Stimulated activated memory B cell treated with anti-CD40 and anti-IgM and Interleukin-4, amounts not matched to agents 10 μg/mL and 1 μg/mL and 100 μg/mL, for 72 hours (primary cell): ENCODE measurements around the gene EMC9.

ENCODE experiments used
- ATAC-seq: fragments of 150-1000 bp; cut with Tn5 transposase; 2 replicates; pipeline ENCODE4 v1.10.0; 2021
- H3K27ac Mint-ChIP-seq: one replicate; pipeline ENCODE4 v1.8.0; 2022; ENCODE audit warnings: mild to moderate bottlenecking, mixed read lengths
- H3K27me3 Mint-ChIP-seq: one replicate; pipeline ENCODE4 v1.8.0; 2022; ENCODE audit warnings: mixed read lengths
- H3K36me3 Mint-ChIP-seq: one replicate; pipeline ENCODE4 v1.8.0; 2022; ENCODE audit warnings: mixed read lengths
- H3K4me1 Mint-ChIP-seq: one replicate; pipeline ENCODE4 v1.8.0; 2022; ENCODE audit warnings: mixed read lengths
- H3K4me3 Mint-ChIP-seq: one replicate; pipeline ENCODE4 v1.8.0; 2022; ENCODE audit warnings: mild to moderate bottlenecking, moderate library complexity, mixed read lengths
- H3K9me3 Mint-ChIP-seq: one replicate; pipeline ENCODE4 v1.8.0; 2022; ENCODE audit warnings: mixed read lengths

The EMC9 gene

GRCh38 chr14:24160850-24161804 is 19.7 kb upstream of the EMC9 start, which contains the start of gene IRF9:
IRF9 (plus strand) TSS chr14:24161265; CDS start chr14:24162145, 880 bp downstream.
- peak; percentile 97 for ATAC-seq
- peak within 1 kb of the TSS; percentile 93 for H3K4me3 Mint-ChIP-seq
- H3K27me3 Mint-ChIP-seq: no peaks in the 10 kb centered on the region
- peaks cover 81% of the 10 kb centered on the region for H3K36me3 Mint-ChIP-seq
- H3K4me1 Mint-ChIP-seq: peaks cover 57% of the 10 kb centered on the region
- peak within 1 kb of the TSS; percentile 90 for H3K27ac Mint-ChIP-seq
- no peaks in the 10 kb centered on the region for H3K9me3 Mint-ChIP-seq

- Mint-ChIP-seq H3K9me3 (no peaks in the 10 kb centered on the region), H3K27ac (peak overlapping the region; percentile 90), H3K36me3 (peaks cover 81% of the 10 kb centered on the region), H3K27me3 (no peaks in the 10 kb centered on the region), H3K4me3 (no peak overlapping the region), H3K4me1 (peaks cover 52% of the 10 kb centered on the region)
- no peak for ATAC-seq
Observed at GRCh38 chr14:24160499-24160849, 19.1 kb upstream of the EMC9 start.

- H3K4me3 Mint-ChIP-seq: no peak overlapping the region
- H3K27me3 Mint-ChIP-seq: no peaks in the 10 kb centered on the region
- ATAC-seq: no peak
- H3K4me1 Mint-ChIP-seq: peaks cover 46% of the 10 kb centered on the region
- peaks cover 81% of the 10 kb centered on the region for H3K36me3 Mint-ChIP-seq
- H3K27ac Mint-ChIP-seq: peak overlapping the region; percentile 90
- no peaks in the 10 kb centered on the region for H3K9me3 Mint-ChIP-seq
Observed at GRCh38 chr14:24159777-24160498, 18.5 kb upstream of the EMC9 start.

- no peak for ATAC-seq
- Mint-ChIP-seq H3K36me3 (peaks cover 59% of the 10 kb centered on the region), H3K9me3 (no peaks in the 10 kb centered on the region), H3K4me1 (peaks cover 22% of the 10 kb centered on the region), H3K27me3 (no peaks in the 10 kb centered on the region), H3K27ac (no peak overlapping the region), H3K4me3 (no peak overlapping the region)
Observed at GRCh38 chr14:24157331-24157730, 15.9 kb upstream of the EMC9 start.

GRCh38 chr14:24156840-24157239 is 15.4 kb upstream of the EMC9 start:
- Mint-ChIP-seq H3K9me3 (no peaks in the 10 kb centered on the region), H3K4me3 (no peak overlapping the region), H3K4me1 (peaks cover 17% of the 10 kb centered on the region), H3K36me3 (peaks cover 54% of the 10 kb centered on the region), H3K27ac (no peak overlapping the region), H3K27me3 (no peaks in the 10 kb centered on the region)
- no peak for ATAC-seq

GRCh38 chr14:24155100-24155499 is 13.7 kb upstream of the EMC9 start:
- Mint-ChIP-seq H3K27ac (peak overlapping the region; percentile 43), H3K4me3 (no peak overlapping the region), H3K4me1 (peaks cover 15% of the 10 kb centered on the region), H3K36me3 (peaks cover 55% of the 10 kb centered on the region), H3K9me3 (no peaks in the 10 kb centered on the region), H3K27me3 (no peaks in the 10 kb centered on the region)
- no peak for ATAC-seq

GRCh38 chr14:24151404-24152080 is 10.2 kb upstream of the EMC9 start:
- Mint-ChIP-seq H3K9me3 (no peaks in the 10 kb centered on the region), H3K4me3 (no peak overlapping the region), H3K36me3 (peaks cover 35% of the 10 kb centered on the region), H3K27ac (no peak overlapping the region), H3K4me1 (peaks cover 31% of the 10 kb centered on the region), H3K27me3 (no peaks in the 10 kb centered on the region)
- ATAC-seq: no peak

- no peak overlapping the region for H3K27ac Mint-ChIP-seq
- H3K4me3 Mint-ChIP-seq: no peak overlapping the region
- no peaks in the 10 kb centered on the region for H3K9me3 Mint-ChIP-seq
- H3K4me1 Mint-ChIP-seq: peaks cover 33% of the 10 kb centered on the region
- H3K27me3 Mint-ChIP-seq: no peaks in the 10 kb centered on the region
- peaks cover 34% of the 10 kb centered on the region for H3K36me3 Mint-ChIP-seq
- ATAC-seq: no peak
Observed at GRCh38 chr14:24150993-24151392, 9.6 kb upstream of the EMC9 start.

- peak overlapping the region; percentile 39 for H3K27ac Mint-ChIP-seq
- peaks cover 37% of the 10 kb centered on the region for H3K4me1 Mint-ChIP-seq
- H3K9me3 Mint-ChIP-seq: no peaks in the 10 kb centered on the region
- ATAC-seq: no peak
- no peaks in the 10 kb centered on the region for H3K27me3 Mint-ChIP-seq
- H3K36me3 Mint-ChIP-seq: peaks cover 30% of the 10 kb centered on the region
- H3K4me3 Mint-ChIP-seq: no peak overlapping the region
Observed at GRCh38 chr14:24150567-24150966, 9.2 kb upstream of the EMC9 start.

- ATAC-seq: no peak
- no peak overlapping the region for H3K4me3 Mint-ChIP-seq
- H3K36me3 Mint-ChIP-seq: peaks cover 30% of the 10 kb centered on the region
- peak overlapping the region; percentile 39 for H3K27ac Mint-ChIP-seq
- no peaks in the 10 kb centered on the region for H3K9me3 Mint-ChIP-seq
- H3K4me1 Mint-ChIP-seq: peaks cover 42% of the 10 kb centered on the region
- H3K27me3 Mint-ChIP-seq: no peaks in the 10 kb centered on the region
Observed at GRCh38 chr14:24150061-24150460, 8.7 kb upstream of the EMC9 start.

GRCh38 chr14:24149302-24149969 is 8.0 kb upstream of the EMC9 start:
- Mint-ChIP-seq H3K27ac (no peak overlapping the region), H3K36me3 (peaks cover 28% of the 10 kb centered on the region), H3K27me3 (no peaks in the 10 kb centered on the region)

GRCh38 chr14:24147761-24148428 is 6.5 kb upstream of the EMC9 start:
- no peaks in the 10 kb centered on the region for H3K9me3 Mint-ChIP-seq
- H3K27me3 Mint-ChIP-seq: no peaks in the 10 kb centered on the region
- peaks cover 53% of the 10 kb centered on the region for H3K4me1 Mint-ChIP-seq
- peaks cover 42% of the 10 kb centered on the region for H3K36me3 Mint-ChIP-seq
- H3K27ac Mint-ChIP-seq: peak overlapping the region; percentile 83
- no peak for ATAC-seq
- H3K4me3 Mint-ChIP-seq: peak overlapping the region; percentile 90

More at GRCh38 chr14:24149302-24149969, 8.0 kb upstream of the EMC9 start:
- no peak for ATAC-seq
- Mint-ChIP-seq H3K4me3 (no peak overlapping the region), H3K4me1 (peaks cover 45% of the 10 kb centered on the region), H3K9me3 (no peaks in the 10 kb centered on the region)

GRCh38 chr14:24146978-24147760 is 5.8 kb upstream of the EMC9 start, which contains the start of gene RNF31:
RNF31 (plus strand) TSS chr14:24147498; CDS start chr14:24147699, 201 bp downstream.
- Mint-ChIP-seq H3K27me3 (no peaks in the 10 kb centered on the region), H3K36me3 (peaks cover 46% of the 10 kb centered on the region), H3K4me3 (peak within 1 kb of the TSS; percentile 90), H3K4me1 (peaks cover 58% of the 10 kb centered on the region), H3K27ac (peak within 1 kb of the TSS; percentile 83), H3K9me3 (no peaks in the 10 kb centered on the region)
- peak; percentile 96 for ATAC-seq
